Activated T-cell treated with anti-CD3 and anti-CD28 coated beads, Interleukin-2, amount 50 U/mL, for 1 hour (primary cell): ENCODE measurements around the gene GPX3.

Experiments
- DNase-seq: peaks from one replicate; pipeline ENCODE4 v3.0.0-alpha.2; 2020

The GPX3 gene

DNA sequence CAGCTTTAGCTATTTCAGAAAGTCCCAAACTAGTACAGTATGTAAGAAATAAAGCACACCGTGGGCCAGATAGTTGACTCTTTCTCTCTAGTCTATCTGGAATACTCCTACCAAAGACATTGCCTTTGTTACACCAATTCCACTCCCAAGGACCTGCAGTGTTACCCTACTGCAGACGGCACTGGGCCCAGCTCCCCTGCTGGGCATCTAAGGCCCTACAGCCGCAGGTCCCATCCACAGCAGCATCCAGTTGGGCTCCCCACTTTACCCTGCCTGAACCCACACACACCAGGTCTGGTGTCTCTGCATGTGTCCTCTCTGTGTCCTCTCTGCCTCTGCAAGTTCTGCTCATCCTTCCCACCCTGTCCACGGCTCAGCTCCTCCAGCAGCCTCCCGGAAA, 37.9 kb downstream of the GPX3 start:
- no peak for DNase-seq

DNA sequence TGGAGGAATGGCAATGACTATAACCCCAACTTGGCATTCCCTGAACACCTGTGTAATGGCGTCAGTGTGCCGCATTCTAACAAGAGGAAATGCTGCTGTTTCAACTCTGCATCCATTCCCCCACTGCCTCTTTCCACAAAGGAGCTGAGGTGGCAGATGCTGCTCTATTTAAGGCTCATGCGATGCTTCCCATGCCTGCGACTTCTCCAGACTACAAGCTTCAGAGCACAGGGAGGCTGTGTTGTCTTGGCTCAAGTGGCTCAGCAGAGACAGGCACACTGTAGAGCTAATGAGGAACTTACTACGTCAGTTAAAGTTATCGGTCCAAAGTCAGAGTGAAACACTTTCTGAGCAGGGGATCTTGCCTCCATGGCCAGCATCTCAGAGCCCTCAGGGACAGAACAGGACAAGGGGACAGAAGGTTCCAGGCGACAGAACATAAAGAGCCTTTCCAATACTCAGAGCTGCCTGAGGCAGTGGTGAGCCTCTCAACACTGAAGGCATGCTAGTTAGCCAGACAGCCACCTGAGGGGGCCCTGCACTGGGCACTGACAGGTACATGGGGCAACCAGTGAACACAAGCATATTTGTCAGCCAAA, 38.6 kb downstream of the GPX3 start:
- no peak for DNase-seq

DNA sequence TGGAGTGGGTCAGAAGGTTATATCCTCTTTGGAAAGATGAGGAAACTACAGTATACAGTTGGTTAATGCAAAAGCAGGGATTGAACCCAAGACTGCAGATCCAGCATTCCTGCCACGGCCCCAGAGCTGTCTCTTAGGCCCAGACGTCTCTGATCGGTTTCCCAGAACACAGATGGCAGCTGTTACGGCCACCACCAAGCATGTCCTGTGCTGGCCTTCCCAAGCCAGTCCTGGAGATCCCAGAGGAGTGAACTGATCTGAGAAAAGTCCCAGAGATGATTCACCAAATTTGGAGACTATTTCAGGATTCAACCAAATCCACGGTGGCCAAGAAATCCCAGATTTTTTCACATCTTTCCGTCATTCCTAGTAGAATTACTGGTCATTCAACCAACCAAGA, 40.4 kb downstream of the GPX3 start:
- DNase-seq: no peak

DNA sequence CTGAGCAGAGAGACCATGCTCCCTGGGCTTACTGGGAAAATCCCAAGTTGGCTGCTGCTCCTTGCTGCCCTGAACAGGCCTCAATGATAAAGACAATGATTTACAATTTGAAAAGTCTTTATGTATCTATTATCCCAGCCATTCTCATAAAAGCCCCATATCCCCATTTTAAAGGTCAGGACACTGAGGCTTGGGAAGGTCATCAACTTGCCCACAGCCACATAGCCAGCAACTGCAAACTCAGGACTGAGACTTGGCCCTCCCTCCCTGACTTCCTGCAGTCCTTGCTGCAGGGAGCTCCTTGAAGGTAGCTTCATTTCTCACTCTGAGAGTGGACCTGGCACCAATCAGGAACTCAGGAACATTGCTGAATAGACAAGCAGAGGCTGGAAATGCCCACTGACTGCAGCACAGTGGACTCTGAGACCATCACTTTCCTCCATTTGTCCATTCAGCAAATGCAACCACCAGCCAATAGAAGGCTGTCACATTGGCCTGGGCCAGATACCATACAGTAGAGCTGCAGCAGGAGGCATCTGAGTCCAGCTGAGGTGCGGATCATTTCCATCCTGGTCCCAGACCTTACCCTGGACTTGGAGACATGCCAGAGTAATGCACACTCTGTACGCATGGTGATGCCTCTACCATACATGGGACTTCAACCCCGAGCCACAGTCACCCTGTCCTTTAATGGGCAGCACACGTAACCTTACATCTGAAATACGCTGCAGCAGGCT, 42.2 kb downstream of the GPX3 start:
- no peak for DNase-seq

DNA sequence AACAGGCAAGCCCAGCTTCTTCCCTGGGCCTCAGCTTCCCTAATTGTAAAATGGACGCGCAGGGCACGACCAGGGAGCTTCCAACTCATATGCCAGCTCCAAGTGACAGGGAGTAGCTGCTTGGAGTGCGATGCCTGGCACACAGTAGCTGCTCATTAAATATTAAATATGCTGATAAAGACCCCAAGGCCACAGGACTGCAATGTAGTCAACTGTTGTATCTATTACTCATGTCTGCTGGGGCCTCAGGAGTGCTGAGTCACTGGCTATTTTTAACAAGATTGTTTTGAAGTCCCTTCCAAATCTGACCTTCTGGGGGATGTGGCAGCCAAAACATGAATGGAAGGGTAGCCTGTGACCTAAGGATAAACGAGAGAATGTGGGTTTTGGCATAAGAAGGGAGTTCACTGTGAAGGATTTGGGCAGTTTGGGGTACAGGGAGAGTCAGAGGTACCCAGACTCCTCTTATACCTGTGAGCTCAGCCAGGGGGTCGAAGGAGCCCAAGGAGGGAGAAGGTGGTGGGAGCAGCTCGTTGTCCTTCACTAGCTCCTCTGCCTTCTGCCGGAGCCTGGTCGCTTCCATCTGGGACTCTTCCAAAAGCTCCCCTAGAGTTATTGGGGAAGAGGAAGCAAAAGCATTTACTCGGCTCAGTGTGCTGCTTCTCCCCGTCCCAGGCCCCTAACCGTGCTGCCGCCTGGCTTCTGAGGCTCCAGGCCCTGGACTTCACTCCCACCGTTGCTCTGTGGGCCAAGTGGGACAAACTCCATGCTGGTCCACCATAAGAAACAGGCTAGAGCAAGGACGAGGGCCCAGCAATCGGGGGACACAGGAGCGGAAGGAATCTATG, 43.0 kb downstream of the GPX3 start:
- DNase-seq: no peak

DNA sequence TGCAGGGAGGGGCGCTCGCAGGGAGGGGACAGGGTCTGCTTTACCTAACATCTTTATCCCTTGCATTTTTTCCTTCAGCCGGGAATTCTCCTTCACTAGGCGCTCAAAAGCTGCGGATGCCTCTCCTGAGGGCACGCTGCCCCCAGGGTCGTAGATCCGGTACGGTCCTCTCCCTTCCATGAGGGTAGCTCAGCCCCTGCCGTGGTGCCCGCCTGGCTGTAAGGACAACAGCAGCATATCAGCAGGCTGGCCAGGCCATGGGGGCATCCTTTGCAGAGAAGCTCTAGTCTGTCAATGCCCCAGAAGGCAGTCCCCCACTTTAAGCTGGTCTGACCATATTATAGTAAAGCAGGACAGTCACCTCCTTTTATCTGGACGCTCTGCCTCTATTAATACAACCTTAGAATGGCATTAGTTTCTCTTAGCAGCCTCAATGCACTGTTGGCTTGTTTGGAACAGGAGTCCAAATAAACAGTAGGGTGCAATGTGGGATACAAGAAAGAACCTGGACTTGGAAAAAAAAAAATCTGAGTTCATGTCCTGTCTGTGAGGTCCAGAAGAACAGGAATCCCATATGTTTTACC, 44.6 kb downstream of the GPX3 start:
- no peak for DNase-seq

DNA sequence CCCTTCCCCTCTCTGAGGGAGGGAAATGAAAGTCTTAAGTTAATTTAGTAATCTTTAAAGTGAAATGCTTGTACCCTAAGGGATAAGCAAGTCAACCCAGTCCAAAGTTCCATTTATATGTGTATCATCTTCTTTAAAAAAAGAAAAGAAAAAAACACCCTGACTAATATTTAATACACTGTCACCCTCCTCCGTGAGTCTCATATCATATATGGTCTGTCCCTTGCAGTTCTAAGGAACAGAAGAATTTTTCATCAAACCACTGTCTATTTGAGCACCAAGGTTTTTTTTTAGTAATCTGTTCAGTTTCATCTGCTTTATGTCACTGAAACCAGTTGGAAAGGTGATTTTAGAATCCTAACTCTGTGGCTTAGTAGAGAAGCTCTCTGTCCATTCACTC, 45.2 kb downstream of the GPX3 start:
- no peak for DNase-seq

DNA sequence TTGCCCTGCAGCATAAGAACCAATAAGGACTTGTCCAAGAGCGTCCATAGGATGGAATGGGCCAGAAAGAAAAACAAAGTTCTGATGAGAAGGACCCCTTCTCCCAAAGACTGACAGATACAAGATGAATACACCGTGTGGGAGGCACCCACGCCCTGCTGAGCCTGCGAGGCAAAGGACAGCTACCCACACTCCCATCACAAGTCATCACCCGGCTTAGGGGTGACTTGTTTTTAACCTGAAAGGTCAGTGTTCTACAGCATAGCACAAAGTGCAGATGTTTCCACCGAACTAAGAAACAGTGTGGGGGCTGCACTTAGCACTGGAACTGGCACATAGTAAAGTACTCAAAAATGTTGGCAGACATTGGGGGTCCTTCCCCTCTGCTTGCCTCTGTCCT, 46.5 kb downstream of the GPX3 start:
- no peak for DNase-seq

DNA sequence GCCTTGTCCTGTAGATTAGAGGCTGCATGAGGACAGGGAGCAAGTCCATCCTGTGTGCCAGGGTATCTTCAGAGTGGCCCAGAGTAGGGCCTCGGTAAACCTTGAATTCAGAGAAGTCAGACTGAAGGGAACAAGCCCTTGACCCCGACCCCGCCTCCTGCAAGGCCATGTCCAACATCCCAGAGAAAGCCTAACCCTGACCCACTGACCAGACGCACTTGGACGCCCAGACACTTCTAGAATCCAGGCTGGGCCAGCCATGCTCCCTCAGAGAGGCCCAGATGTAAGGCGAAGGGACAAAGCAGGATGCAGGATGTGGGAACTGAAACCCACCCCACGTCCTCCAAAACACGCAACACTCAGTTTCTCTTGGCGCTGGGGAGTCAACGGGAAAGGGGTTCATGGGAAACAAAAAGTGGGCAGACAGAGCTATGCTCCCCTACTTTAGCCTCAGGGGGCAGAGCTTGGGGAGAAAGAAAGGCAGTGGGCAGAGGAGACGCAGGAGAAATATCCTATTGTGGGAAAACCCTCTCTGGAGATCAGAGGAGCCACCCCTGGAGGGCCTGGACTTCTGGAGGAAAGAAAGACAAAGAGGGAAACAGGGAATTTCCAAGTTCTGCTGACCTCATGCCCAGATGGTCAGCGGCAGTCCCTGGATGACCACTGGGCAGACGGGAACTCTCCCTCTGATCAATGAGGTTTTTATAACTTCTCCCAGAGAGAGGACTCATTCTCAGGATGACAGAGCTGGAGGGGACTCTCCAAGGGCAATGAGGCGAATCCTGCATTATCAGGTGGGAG, 47.4 kb downstream of the GPX3 start:
- DNase-seq: no peak

DNA sequence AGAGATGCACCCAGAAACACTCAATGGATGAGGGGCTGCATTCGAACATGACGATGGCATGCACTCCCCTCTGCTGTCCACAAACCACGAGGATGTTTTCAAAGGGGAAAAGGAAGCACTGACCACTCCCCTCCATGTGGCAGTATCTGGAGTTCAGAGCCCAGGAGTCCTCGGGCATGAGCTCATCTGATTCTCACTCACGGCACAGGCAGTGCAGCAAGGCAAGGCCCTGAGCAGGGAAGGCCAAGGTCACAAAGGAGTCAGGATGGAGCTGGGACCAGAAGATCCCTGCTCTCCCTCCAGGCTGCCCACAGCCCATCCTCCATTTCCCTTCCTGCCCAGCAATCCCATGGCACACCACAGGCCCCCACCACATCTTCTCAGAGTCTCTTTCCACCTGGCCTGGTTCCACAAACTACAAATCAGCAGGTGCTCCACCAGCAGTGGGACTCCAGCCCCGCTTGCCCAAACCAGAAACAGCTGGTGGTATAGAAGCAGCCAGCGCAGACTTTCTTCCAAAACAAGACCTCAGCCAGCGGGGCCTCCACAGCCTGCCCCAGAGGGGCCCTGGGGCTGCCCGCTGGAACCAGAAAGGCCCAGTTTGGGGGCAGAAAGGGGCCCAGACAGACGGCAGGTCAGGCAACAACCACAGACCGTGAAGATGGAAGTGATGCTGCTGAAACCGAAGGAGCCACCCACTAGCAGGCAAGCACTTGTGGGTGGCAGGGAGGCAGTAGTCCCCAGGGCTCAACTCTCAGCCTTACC, 48.2 kb downstream of the GPX3 start:
- DNase-seq: peak; percentile 32

DNA sequence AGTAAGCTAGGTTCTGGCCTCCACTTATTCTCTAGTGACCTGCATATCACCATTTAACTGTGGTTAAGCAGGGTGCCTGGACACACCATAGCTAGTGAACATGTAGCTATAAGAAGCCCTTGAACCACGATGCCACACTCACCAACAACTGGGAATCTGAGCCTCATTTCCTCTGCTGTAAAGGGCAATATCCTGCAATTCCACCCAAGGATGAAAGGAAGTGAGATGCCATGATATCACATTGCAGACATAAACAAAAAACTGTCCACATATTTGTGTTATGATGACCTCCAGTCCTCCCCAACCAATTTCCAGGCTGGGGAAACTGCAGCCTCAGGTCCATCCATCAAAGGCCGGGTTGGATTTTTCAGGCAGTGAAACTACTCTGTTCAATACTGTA, 50.1 kb downstream of the GPX3 start:
- no peak for DNase-seq

DNA sequence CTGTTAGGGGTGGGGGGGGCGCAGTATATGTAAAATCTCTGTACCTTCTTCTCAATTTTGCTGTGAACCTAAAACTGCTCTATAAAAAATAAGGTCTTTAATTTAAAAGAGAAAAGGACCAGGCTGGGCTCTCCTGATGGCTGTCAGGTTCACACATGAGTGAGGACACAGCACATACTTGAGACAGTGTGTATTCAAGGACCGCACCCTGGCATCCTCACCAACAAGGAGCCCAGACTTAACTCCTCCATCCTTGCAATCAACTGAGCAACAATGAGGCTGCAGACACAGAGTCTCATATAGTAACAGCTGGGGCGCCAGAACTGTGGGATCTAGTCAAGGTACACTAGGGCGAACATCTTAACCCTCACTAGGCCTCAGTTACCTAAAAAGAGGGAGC, 50.6 kb downstream of the GPX3 start:
- DNase-seq: no peak

DNA sequence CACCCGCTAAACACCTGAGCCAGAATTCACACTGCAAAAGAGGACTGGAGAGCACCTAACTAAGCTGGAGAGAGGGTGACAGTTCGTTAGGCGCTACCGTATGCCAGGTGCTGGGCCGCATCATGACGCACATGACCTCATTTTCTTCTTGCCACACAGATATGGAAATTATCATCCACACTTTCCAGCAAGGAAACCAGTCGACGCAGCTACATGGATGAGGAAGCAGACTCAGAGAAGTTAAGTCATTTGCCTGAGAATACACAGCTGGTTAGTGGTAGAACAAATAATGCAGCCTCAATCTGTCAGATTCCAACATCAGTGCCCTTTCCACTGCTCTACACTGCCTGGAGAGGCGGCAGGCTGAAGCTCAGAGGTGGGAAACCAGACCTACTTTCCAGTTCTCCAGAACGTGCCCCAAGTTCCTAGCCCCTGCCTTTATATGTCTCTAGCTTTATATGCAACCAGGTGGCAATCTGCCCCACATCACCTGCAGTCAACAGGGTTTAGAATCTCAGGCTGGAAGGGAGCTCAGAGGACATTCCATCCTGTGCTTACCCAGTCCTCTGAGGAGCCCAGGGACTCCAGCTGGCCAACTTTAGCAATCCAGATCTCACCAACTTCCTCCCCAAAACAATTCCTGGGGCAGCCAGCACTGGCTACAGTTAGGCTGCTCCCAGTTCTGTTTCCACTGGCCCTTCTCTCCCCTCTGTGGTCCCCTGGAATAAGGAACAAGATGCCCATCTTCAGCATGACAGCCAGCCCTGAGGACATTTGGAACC, 51.6 kb downstream of the GPX3 start:
- DNase-seq: no peak

DNA sequence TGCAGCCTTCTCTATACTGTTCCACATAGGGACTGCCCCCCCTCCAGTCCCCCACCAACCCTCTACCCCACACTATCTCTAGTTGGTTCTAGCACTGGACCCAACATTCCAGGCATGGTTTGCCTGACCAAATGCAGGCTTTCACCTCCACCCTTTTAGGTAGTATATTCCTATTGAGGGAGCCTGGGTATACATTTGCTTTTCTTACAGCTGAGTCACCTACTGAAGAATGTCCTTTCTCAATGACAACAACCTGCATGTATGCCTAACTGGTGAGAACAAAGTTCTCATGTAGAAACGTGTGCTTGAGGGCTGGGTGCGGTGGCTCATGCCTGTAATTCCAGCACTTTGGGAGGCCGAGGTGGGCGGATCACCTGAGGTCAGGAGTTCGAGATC, 52.2 kb downstream of the GPX3 start:
- no peak for DNase-seq

DNA sequence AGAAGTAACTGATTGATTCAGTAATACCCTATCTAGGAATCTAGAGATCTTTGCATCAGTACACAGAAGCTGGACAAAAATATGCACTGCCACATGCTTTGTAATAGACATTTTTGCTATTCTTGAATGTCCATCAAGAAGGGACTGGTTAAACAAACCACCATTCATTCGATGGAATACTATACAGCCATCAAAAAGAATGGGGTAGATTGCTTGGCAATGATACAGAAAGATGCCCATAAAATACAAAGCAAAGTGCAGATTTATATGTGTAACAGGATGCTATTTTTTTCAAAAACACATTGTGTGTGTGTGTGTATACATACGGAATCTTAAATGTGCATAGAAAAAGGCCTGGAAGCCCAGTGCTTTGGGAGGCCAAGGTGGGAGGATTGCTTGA, 52.9 kb downstream of the GPX3 start:
- DNase-seq: no peak

DNA sequence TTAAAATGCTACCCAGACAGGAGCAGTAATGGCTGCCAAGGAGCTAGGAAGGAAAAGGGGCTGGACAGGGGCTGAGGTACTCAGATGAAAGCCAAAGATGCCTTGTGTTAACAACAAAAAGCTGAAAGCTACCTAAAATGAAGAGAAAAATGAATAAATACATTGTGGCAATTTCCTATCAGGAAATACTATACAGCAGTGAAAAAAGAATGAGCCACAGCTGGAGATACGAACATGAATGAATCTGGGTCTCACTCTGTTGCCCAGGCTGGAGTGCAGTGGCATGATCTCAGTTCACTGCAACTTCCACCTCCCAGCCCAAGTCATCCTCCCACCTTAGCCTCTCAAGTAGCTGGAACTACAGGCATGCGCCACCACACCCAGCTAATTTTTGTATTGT, 54.2 kb downstream of the GPX3 start:
- no peak for DNase-seq

DNA sequence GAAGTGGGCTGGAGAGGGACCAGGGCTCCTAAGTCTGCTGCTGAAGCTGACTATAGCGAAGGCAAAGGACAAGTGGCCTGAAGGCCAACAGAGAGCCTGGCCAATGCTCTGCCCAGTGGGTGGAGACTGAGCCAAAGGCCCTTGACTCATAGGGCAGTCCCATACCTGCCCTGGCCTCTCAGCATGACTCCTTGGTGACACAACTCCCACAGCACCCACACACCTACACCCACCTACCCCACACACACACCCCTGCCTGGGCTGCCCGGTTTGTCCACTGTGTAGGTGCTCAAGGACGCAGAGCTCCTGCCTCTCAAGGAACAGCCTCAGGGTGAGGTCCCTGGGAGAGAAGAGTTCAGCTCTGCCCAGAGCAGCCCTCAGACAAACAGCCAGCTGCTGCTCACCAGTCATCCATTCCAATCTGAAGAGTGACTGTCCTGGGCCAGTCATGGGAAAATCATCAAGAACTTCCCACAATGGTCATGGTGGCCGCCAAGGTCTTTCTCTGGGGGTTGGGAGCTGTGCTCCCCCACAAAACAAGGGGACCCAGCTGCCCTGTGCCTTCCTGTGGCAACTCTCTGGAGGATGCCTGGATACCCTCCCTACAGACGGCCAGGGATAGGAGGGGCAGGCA, 55.4 kb downstream of the GPX3 start:
- DNase-seq: no peak

DNA sequence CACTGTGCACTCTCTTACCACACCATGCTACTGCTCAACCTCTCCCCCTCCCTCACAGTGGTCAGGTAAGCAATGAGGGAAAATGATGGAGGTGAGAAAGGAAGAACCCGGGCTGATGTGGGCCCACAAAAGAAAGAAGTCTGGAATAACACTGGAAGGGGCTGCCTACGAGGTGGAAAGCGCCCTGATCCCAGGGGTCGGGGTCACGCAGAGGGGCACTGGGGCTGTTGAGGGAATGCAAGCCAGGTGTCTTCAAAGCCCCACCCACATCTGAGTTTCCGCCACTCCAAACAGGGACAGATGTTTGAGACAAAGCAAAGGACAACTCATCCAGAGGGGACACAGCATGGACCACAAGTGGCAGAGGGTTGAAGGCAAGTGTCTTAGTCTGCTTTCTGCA, 56.2 kb downstream of the GPX3 start:
- DNase-seq: no peak

DNA sequence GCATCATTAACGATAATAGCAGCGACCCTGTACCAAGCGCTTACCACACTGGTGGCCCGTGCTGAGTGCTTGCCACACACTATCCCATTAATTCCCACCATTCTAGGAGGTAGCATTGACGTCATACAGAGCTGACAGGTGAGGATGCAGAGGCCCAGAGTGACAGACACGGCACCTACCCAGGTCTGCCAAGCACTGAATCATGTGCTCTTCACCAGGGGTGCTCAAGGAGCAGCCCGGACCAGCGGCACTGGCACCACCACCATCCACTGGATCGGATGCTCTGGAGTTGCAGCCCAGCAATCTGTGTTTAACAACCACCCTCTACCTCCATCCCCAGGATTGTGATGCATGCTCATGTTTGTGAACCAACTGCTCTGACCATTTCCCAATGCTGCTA, 57.0 kb downstream of the GPX3 start:
- DNase-seq: no peak

DNA sequence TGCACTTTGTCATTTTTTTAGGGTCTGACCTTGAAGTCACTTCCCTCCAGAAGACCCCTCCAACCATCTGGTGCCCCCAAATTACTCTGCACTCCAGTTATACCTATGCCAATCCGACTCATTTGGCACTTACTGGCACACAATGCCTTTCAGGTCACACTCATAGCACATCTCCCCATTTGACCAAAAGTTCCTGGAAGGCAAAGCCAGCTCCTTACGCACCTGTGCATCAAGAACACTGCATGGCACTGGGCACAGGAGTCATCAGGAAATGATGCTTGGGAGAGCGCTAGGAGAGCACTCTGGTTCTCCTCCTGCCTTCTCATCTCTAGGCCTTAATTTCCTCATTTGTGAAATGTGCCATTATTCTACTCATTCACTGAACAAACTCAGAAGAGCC, 57.6 kb downstream of the GPX3 start:
- no peak for DNase-seq
